Measurements from ENCODE around the gene AIFM3. TPM values are rescaled to one million over a fixed set of nuclear protein-coding genes. Genes with fewer than 3 reads are reported as not detected.

Gene AIFM3
- total and polyA plus RNA-seq, 2 of the 13 experiments (the other 11 are each of a cell fraction or from before 2014, with no cell fraction given), result 9.0 to 15.3 TPM

DNA sequence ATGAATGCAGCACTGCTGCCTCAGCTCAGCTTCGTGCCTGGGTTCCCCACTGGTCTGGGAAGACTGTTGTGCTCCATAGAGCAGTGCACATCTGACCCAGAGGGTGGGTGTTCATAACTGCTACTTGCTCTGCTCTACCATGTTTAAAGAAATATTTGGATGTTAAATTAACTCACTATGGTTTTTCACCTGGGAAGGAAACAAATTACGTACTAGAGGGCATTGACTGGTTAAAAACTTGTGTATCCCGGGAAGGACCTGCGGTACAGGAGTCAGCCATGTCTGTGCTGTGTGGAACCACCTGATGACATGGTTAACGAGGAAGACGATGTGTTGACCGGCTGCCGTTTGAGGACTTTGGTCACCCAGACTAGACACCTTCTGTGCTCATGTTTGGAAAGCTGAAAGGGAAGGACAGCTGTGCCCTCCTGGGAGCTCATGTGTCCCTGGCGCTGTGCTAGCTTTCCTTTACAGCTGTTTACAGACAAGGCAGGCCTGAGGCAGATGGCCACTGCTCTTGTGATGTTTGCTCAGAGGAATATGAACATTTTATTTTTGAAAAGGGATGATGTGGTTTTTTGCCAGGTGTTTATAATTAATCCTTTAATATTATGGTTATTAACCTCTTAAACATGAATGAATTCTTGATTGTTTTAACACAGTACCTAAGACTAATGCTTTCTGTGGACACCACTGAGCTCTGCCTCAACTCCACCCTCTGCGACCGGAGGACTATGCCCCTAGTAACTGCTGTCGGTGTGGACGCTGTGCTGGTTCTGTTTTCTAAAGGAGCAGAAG lies 14.3 kb upstream of the AIFM3 start (continued):
- TF ChIP-seq ZNF605 (CRISPR knock-in tag; IDR thresholded peaks at IDR 0.05) (peak; percentile 53; the same call in 1 of the 2 replicates), ZNF292 (CRISPR knock-in tag; IDR thresholded peaks at IDR 0.05; ENCODE audit: borderline replicate concordance, low read depth) (peak; percentile 84; the same call in 1 of the 2 replicates), MXI1 (IDR thresholded peaks at IDR 0.05; ENCODE audit: borderline replicate concordance, low read depth, low read length) (peak; percentile 82; the same call in 1 of the 3 replicates), EP300 (IDR thresholded peaks at IDR 0.05; ENCODE audit: low read depth in 2 of 2, low read length in 2 of 2) (0 out of 4 replicates have a peak, but pooled peaks of 1 of the 2 experiments have one; percentile 32), EP300 (CRISPR knock-in tag; IDR thresholded peaks at IDR 0.05; ENCODE audit: borderline replicate concordance) (no peak), ZNF746 (CRISPR knock-in tag; IDR thresholded peaks at IDR 0.05) (0 out of 2 replicates have a peak, but pooled peaks have one; percentile 24), FOXC1 (CRISPR knock-in tag; IDR thresholded peaks at IDR 0.05; ENCODE audit: borderline replicate concordance) (peak; percentile 75; the same call in 1 of the 2 replicates), HIVEP1 (CRISPR knock-in tag; IDR thresholded peaks at IDR 0.05) (no peak), ZC3H13 (CRISPR knock-in tag; IDR thresholded peaks at IDR 0.05) (peak; percentile 73; the same call in 1 of the 2 replicates), ELF3 (CRISPR knock-in tag; IDR thresholded peaks at IDR 0.05) (peak; percentile 63), NFE2 (CRISPR knock-in tag; IDR thresholded peaks at IDR 0.05) (no peak), SMAD1 (CRISPR knock-in tag; IDR thresholded peaks at IDR 0.05; ENCODE audit: borderline replicate concordance, low read depth) (peak; percentile 60; the same call in 1 of the 2 replicates), ZNF567 (CRISPR knock-in tag; IDR thresholded peaks at IDR 0.05; ENCODE audit: borderline replicate concordance) (0 out of 2 replicates have a peak, but pooled peaks have one; percentile 37), RAD51 (IDR thresholded peaks at IDR 0.05; ENCODE audit: borderline replicate concordance) (no peak), RBM22 (optimal IDR thresholded peaks at IDR 0.05; ENCODE audit: low read length) (peak; percentile 94), HDAC2 (CRISPR knock-in tag; IDR thresholded peaks at IDR 0.05) (peak; percentile 46; the same call in 1 of the 2 replicates), ZNF484 (CRISPR knock-in tag; IDR thresholded peaks at IDR 0.05; ENCODE audit: borderline replicate concordance, low read depth) (no peak), HDAC1 (CRISPR knock-in tag; IDR thresholded peaks at IDR 0.05) (peak; percentile 55; the same call in 1 of the 2 replicates), THAP11 (CRISPR knock-in tag; IDR thresholded peaks at IDR 0.05) (peak; percentile 40), ZBTB38 (CRISPR knock-in tag; IDR thresholded peaks at IDR 0.05) (peak; percentile 89), DNMT3B (CRISPR knock-in tag; conservative IDR thresholded peaks at IDR 0.05) (no peak; the same call in 1 of the 2 replicates)
- TF ChIP-seq, protein P1, sequence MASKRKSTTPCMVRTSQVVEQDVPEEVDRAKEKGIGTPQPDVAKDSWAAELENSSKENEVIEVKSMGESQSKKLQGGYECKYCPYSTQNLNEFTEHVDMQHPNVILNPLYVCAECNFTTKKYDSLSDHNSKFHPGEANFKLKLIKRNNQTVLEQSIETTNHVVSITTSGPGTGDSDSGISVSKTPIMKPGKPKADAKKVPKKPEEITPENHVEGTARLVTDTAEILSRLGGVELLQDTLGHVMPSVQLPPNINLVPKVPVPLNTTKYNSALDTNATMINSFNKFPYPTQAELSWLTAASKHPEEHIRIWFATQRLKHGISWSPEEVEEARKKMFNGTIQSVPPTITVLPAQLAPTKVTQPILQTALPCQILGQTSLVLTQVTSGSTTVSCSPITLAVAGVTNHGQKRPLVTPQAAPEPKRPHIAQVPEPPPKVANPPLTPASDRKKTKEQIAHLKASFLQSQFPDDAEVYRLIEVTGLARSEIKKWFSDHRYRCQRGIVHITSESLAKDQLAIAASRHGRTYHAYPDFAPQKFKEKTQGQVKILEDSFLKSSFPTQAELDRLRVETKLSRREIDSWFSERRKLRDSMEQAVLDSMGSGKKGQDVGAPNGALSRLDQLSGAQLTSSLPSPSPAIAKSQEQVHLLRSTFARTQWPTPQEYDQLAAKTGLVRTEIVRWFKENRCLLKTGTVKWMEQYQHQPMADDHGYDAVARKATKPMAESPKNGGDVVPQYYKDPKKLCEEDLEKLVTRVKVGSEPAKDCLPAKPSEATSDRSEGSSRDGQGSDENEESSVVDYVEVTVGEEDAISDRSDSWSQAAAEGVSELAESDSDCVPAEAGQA (IDR thresholded peaks at IDR 0.05; ENCODE audit: low read depth), result peak; percentile 55
- TF ChIP-seq, protein P1 (CRISPR knock-in tag; IDR thresholded peaks at IDR 0.05; ENCODE audit: borderline replicate concordance), result no peak
- TF ChIP-seq, protein P2, sequence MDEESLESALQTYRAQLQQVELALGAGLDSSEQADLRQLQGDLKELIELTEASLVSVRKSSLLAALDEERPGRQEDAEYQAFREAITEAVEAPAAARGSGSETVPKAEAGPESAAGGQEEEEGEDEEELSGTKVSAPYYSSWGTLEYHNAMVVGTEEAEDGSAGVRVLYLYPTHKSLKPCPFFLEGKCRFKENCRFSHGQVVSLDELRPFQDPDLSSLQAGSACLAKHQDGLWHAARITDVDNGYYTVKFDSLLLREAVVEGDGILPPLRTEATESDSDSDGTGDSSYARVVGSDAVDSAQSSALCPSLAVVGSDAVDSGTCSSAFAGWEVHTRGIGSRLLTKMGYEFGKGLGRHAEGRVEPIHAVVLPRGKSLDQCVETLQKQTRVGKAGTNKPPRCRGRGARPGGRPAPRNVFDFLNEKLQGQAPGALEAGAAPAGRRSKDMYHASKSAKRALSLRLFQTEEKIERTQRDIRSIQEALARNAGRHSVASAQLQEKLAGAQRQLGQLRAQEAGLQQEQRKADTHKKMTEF (CRISPR knock-in tag; IDR thresholded peaks at IDR 0.05), result peak; percentile 27; the same call in 1 of the 2 replicates
